Measurements from ENCODE around the gene SWAP70.
"Not testable (repeated sequence)": the region's sequence is repeated elsewhere in the genome, so short reads cannot be mapped to it uniquely, and the experiment has no call there.

Gene SWAP70

DNA sequence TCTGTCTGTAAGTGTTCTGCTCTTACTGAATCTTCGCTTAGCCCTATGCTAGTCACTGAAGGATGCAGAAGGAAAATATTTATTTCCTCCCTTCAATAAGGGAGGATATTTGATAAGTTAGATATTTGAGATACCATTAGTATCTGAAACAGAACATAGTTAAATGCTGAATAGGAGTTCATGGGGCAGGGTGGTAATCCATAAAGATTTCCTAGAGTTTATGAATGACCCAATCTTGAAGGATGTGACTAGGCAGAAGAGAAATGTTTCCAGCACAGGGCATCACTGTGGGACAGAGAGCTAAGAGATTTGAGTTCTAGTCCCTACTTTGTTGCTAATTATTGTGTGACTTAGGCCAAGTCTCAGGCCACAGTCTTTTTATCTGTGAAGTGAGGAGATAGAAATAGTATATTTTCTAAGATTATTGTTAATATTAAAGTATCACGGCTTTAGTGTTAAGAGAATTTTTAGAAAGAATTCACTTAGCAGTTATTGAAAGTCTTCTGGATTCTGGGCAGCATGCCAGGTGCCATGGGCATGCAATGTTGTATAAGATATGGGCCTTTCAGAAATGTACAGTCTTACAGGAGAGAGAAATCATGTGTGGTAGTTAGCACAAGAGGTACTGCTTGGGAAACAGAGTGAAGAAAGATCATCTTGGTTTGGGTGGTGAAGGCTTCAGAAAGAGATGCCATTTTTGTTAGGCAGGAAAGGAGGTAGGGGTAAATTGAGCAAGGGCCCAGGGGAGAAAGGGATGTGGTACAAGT is 24.0 kb downstream of the SWAP70 start:
- no peaks in the 10 kb centered on the region for H3K36me3 ChIP-seq (ENCODE audit: insufficient read depth, low read length)
- H2AFZ ChIP-seq (ENCODE audit: low read depth, low read length): no peak overlapping the region
- peaks cover 6% of the 10 kb centered on the region for H3K4me1 ChIP-seq (ENCODE audit: insufficient read depth, low read length)
- H3K4me3 ChIP-seq (ENCODE audit: low read length): no peak overlapping the region
- H3K9me3 ChIP-seq (ENCODE audit: low read length): no peaks in the 10 kb centered on the region
- no peaks in the 10 kb centered on the region for H3K27me3 ChIP-seq (ENCODE audit: insufficient read depth, low read length)

DNA sequence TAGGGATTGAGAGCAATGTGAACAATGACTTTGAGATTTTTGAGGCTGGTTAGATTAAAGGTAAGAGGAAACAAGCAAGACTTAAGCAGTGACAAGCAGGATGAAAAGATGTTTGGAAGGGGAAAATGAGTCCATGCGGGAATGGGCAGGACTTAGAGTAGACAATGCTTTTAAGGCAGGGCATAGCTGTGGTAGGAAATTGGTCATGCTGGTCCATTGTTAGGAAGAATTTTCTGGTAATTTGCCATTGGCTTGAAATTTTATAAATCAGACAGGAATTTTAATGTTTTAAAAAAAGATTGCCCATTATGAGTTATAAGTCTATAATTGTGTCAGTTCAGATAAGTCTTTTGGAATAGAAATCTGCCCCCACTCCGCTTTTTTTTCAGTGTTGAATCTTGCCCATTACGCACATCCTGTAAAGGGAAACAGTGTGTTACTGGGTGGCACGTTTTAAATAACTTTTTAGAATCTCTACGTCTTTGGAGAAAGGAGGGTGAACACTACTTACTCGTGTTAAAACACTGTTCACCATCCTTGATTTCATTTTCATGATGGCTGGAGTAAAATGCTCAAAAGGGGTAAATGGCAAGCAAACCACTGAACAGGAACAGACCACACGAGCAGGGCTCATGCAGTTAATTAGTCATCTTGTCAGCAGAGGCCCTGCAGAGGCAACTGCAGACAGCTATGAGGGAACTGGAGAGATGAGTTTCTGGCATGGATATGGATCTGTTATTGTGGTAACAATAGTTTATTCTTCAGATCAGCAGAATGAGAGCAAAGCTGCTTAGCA is 25.0 kb downstream of the SWAP70 start:
- H3K4me1 ChIP-seq (ENCODE audit: insufficient read depth, low read length): peaks cover 6% of the 10 kb centered on the region
- no peaks in the 10 kb centered on the region for H3K9me3 ChIP-seq (ENCODE audit: low read length)
- no peaks in the 10 kb centered on the region for H3K27me3 ChIP-seq (ENCODE audit: insufficient read depth, low read length)
- no peak overlapping the region for H2AFZ ChIP-seq (ENCODE audit: low read depth, low read length)
- H3K4me3 ChIP-seq (ENCODE audit: low read length): no peak overlapping the region
- no peaks in the 10 kb centered on the region for H3K36me3 ChIP-seq (ENCODE audit: insufficient read depth, low read length)

GRCh38 chr11:9689721-9690120 is 25.8 kb downstream of the SWAP70 start:
- Histone ChIP-seq H3K9me3 (ENCODE audit: low read length) (peaks cover 2% of the 10 kb centered on the region), H3K4me3 (ENCODE audit: low read length) (no peak overlapping the region), H3K27me3 (ENCODE audit: insufficient read depth, low read length) (no peaks in the 10 kb centered on the region), H3K4me1 (ENCODE audit: insufficient read depth, low read length) (peaks cover 6% of the 10 kb centered on the region), H3K36me3 (ENCODE audit: insufficient read depth, low read length) (no peaks in the 10 kb centered on the region), H2AFZ (ENCODE audit: low read depth, low read length) (no peak overlapping the region)

DNA sequence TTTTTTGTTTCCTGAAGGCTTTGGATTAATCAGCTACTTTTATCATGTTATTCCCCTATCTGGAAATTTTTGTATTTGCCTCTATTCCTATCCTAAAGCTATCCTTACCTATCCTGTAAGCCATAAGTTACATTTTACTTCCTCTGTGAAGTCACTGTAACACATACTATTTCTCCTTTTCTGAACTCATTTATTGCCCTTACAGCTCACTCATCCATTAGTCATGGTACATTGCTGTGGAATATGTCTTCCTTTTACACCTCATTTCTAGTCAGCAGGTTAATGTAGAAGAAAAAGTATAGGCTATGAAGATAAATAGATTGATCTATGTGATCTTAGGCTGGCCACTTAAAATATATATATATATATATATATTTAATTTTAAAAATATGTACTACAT is 28.0 kb downstream of the SWAP70 start:
- Histone ChIP-seq H3K27me3 (ENCODE audit: insufficient read depth, low read length) (no peaks in the 10 kb centered on the region), H2AFZ (ENCODE audit: low read depth, low read length) (no peak overlapping the region), H3K4me3 (ENCODE audit: low read length) (no peak overlapping the region), H3K4me1 (ENCODE audit: insufficient read depth, low read length) (peaks cover 6% of the 10 kb centered on the region), H3K36me3 (ENCODE audit: insufficient read depth, low read length) (no peaks in the 10 kb centered on the region), H3K9me3 (ENCODE audit: low read length) (peaks cover 4% of the 10 kb centered on the region)

- H3K4me3 ChIP-seq (ENCODE audit: low read length): no peak overlapping the region
- H2AFZ ChIP-seq (ENCODE audit: low read depth, low read length): no peak overlapping the region
- H3K9me3 ChIP-seq (ENCODE audit: low read length): peaks cover 4% of the 10 kb centered on the region
- H3K4me1 ChIP-seq (ENCODE audit: insufficient read depth, low read length): peaks cover 6% of the 10 kb centered on the region
- H3K27me3 ChIP-seq (ENCODE audit: insufficient read depth, low read length): no peaks in the 10 kb centered on the region
- no peaks in the 10 kb centered on the region for H3K36me3 ChIP-seq (ENCODE audit: insufficient read depth, low read length)
These were observed 28.8 kb downstream of the SWAP70 start for GRCh38 chr11:9692691-9693090.

GRCh38 chr11:9693801-9694553 is 30.1 kb downstream of the SWAP70 start:
- H3K4me1 ChIP-seq (ENCODE audit: insufficient read depth, low read length): peaks cover 5% of the 10 kb centered on the region
- peaks cover 4% of the 10 kb centered on the region for H3K9me3 ChIP-seq (ENCODE audit: low read length)
- H3K36me3 ChIP-seq (ENCODE audit: insufficient read depth, low read length): no peaks in the 10 kb centered on the region
- no peaks in the 10 kb centered on the region for H3K27me3 ChIP-seq (ENCODE audit: insufficient read depth, low read length)
- no peak overlapping the region for H2AFZ ChIP-seq (ENCODE audit: low read depth, low read length)
- H3K4me3 ChIP-seq (ENCODE audit: low read length): no peak overlapping the region

DNA sequence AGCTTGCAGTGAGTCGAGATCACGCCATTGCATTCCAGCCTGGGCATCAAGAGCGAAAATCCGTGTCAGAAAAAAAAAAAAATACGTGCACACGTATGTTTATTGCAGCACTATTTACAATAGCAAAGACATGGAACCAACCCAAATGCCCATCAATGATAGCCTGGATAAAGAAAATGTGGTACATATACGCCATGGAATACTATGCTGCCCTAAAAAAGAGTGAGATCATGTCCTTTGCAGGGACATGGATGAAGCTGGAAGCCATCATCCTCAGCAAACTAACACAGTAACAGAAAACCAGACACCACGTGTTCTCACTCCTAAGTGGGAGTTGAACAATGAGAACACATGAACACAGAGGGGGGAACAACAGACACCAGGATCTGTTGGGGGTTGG is 31.4 kb downstream of the SWAP70 start:
- H3K27me3 ChIP-seq (ENCODE audit: insufficient read depth, low read length); H3K36me3 ChIP-seq (ENCODE audit: insufficient read depth, low read length); H2AFZ ChIP-seq (ENCODE audit: low read depth, low read length); H3K9me3 ChIP-seq (ENCODE audit: low read length); H3K4me1 ChIP-seq (ENCODE audit: insufficient read depth, low read length); H3K4me3 ChIP-seq (ENCODE audit: low read length): not testable (repeated sequence)

DNA sequence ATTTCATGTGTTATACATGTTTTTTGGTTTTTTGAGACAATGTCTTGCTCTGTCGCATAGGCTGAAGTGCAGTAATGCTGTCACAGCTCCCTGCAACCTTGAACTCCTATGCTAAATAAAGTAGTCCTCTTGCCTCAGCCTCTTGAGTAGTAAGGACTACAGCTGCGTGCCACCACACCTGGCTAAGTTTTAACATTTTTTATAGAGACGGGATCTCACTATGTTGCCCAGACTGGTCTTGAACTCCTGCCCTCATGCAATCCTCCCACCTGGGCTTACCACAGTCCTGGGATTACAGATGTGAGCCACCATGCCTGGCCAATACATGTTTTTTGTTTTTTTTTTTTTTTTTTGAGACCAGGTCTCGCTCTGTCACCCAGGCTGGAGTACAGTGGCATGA is 33.9 kb downstream of the SWAP70 start:
- Histone ChIP-seq H3K27me3 (ENCODE audit: insufficient read depth, low read length) (no peaks in the 10 kb centered on the region), H2AFZ (ENCODE audit: low read depth, low read length) (no peak overlapping the region), H3K4me3 (ENCODE audit: low read length) (no peak overlapping the region), H3K36me3 (ENCODE audit: insufficient read depth, low read length) (no peaks in the 10 kb centered on the region), H3K4me1 (ENCODE audit: insufficient read depth, low read length) (no peaks in the 10 kb centered on the region), H3K9me3 (ENCODE audit: low read length) (peaks cover 4% of the 10 kb centered on the region)

DNA sequence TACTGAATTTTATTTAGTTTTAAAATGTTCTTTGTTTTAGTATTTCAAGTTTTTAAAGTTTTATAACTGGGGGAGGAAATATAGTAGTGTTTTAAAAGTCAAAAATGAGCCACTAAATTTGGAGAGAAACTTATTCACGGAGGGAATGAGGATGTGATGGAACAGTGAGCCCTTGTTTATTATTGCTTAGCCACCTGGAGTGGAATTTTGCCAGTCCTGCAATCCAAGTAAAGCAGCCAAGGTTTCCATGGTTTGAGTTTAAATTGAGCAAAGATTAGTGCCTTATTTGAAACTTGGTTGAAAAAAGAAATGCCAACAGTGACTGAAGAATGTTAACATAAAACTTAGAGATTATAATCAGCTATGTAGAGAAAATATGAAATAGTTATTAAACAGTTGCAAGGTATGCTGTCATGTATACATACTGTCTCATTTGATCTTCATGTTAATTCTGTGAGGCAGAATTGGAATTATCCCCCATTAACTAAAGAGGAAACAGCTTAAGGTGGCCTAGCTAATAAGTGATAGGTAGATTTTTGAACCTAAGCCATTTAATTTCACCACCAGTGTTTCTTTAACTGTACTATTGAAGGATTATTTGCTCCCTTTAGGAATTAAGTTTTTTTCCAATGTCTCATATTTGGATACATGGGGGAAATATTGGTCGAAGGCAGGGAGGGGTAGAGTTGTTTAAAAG is 36.4 kb downstream of the SWAP70 start:
- Histone ChIP-seq H2AFZ (ENCODE audit: low read depth, low read length) (no peak overlapping the region), H3K9me3 (ENCODE audit: low read length) (peaks cover 1% of the 10 kb centered on the region), H3K27me3 (ENCODE audit: insufficient read depth, low read length) (no peaks in the 10 kb centered on the region), H3K4me3 (ENCODE audit: low read length) (no peak overlapping the region), H3K4me1 (ENCODE audit: insufficient read depth, low read length) (no peaks in the 10 kb centered on the region), H3K36me3 (ENCODE audit: insufficient read depth, low read length) (no peaks in the 10 kb centered on the region)

DNA sequence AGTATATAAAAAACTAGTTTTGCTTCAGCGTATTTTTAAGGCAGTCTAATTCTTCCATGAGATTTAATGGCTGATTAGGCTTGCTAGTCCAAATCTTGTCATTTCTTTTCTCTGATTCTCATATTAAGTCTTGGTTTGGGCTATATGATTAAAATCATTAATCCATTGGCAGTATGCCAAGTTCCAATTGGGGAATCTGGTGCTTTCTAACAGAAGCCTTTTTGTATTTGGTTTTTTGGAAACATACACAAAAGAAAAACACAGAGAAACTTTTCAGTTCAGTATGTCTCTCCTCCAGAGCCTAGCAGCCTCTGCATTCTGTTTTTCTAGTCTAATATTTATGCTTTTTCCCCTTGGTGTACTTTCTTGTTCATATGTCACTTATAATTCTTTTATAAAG is 37.9 kb downstream of the SWAP70 start:
- Histone ChIP-seq H3K4me3 (ENCODE audit: low read length) (no peak overlapping the region), H3K4me1 (ENCODE audit: insufficient read depth, low read length) (no peaks in the 10 kb centered on the region), H3K27me3 (ENCODE audit: insufficient read depth, low read length) (no peaks in the 10 kb centered on the region), H3K9me3 (ENCODE audit: low read length) (no peaks in the 10 kb centered on the region), H2AFZ (ENCODE audit: low read depth, low read length) (no peak overlapping the region), H3K36me3 (ENCODE audit: insufficient read depth, low read length) (no peaks in the 10 kb centered on the region)

- Histone ChIP-seq H3K9me3 (ENCODE audit: low read length) (no peaks in the 10 kb centered on the region), H2AFZ (ENCODE audit: low read depth, low read length) (no peak overlapping the region), H3K27me3 (ENCODE audit: insufficient read depth, low read length) (no peaks in the 10 kb centered on the region), H3K36me3 (ENCODE audit: insufficient read depth, low read length) (no peaks in the 10 kb centered on the region), H3K4me3 (ENCODE audit: low read length) (no peak overlapping the region), H3K4me1 (ENCODE audit: insufficient read depth, low read length) (no peaks in the 10 kb centered on the region)
These were observed 39.4 kb downstream of the SWAP70 start for GRCh38 chr11:9703280-9703679.

DNA sequence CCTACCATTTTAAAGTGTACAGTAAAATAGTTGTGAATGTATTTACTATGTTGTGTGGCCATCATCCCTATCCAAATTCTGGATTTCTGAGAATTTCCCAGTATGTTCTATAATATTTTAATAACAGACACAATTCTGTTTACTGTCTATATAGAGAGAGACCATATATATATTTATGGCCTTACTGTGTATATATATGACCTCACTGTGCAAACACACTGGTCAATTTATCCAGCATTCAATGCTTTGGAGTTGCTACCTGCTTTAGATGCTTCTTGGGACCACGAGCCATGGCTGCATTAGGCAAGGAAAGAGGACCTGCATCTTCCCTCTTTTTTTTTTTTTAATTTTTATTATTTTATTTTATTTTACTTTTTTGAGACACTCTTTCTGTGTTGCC is 40.2 kb downstream of the SWAP70 start:
- H3K27me3 ChIP-seq (ENCODE audit: insufficient read depth, low read length): no peaks in the 10 kb centered on the region
- H3K4me1 ChIP-seq (ENCODE audit: insufficient read depth, low read length): no peaks in the 10 kb centered on the region
- no peaks in the 10 kb centered on the region for H3K36me3 ChIP-seq (ENCODE audit: insufficient read depth, low read length)
- H2AFZ ChIP-seq (ENCODE audit: low read depth, low read length): no peak overlapping the region
- H3K4me3 ChIP-seq (ENCODE audit: low read length): no peak overlapping the region
- H3K9me3 ChIP-seq (ENCODE audit: low read length): no peaks in the 10 kb centered on the region

GRCh38 chr11:9704620-9705019 is 40.7 kb downstream of the SWAP70 start:
- Histone ChIP-seq H2AFZ (ENCODE audit: low read depth, low read length) (no peak overlapping the region), H3K4me1 (ENCODE audit: insufficient read depth, low read length) (no peaks in the 10 kb centered on the region), H3K9me3 (ENCODE audit: low read length) (no peaks in the 10 kb centered on the region), H3K36me3 (ENCODE audit: insufficient read depth, low read length) (no peaks in the 10 kb centered on the region), H3K4me3 (ENCODE audit: low read length) (no peak overlapping the region), H3K27me3 (ENCODE audit: insufficient read depth, low read length) (no peaks in the 10 kb centered on the region)

Data from neuron (in vitro differentiated cells).